Activated CD4-positive, alpha-beta T cell treated with anti-CD3 and anti-CD28 coated beads for 48 hours (primary cell): Measurements from ENCODE around the gene ALDH3B2.
"Not testable (repeated sequence)": the region's sequence is repeated elsewhere in the genome, so short reads cannot be mapped to it uniquely, and the experiment has no call there.

Source experiments
- DNase-seq: peaks from one replicate; pipeline ENCODE4 v3.0.0-alpha.2; 2020

Gene ALDH3B2

GRCh38 chr11:67628710-67629385 lies 45.6 kb downstream of the ALDH3B2 start:
- DNase-seq = no peak

GRCh38 chr11:67627812-67628624 lies 46.4 kb downstream of the ALDH3B2 start:
- DNase-seq = no peak

- no peak for DNase-seq
Observed at GRCh38 chr11:67627441-67627811, 47.0 kb downstream of the ALDH3B2 start.

- no peak for DNase-seq
Observed at GRCh38 chr11:67626970-67627369, 47.5 kb downstream of the ALDH3B2 start.

- not testable (repeated sequence) for DNase-seq
Observed at GRCh38 chr11:67626131-67626833, 48.1 kb downstream of the ALDH3B2 start.

GRCh38 chr11:67623795-67624194 lies 50.6 kb downstream of the ALDH3B2 start:
- DNase-seq = not testable (repeated sequence)

GRCh38 chr11:67622905-67623304 lies 51.5 kb downstream of the ALDH3B2 start:
- DNase-seq = not testable (repeated sequence)

GRCh38 chr11:67621928-67622327 lies 52.5 kb downstream of the ALDH3B2 start:
- not testable (repeated sequence) for DNase-seq

- not testable (repeated sequence) for DNase-seq
Observed at GRCh38 chr11:67620621-67621020, 53.8 kb downstream of the ALDH3B2 start.

- not testable (repeated sequence) for DNase-seq
Observed at GRCh38 chr11:67619683-67620618, 54.5 kb downstream of the ALDH3B2 start.

- DNase-seq = not testable (repeated sequence)
Observed at GRCh38 chr11:67618901-67619659, 55.3 kb downstream of the ALDH3B2 start.

- no peak for DNase-seq
Observed at GRCh38 chr11:67617243-67617953, 57.0 kb downstream of the ALDH3B2 start.

GRCh38 chr11:67616431-67617242 lies 57.8 kb downstream of the ALDH3B2 start:
- no peak for DNase-seq

- no peak for DNase-seq
Observed at GRCh38 chr11:67615728-67616430, 58.5 kb downstream of the ALDH3B2 start.

- peak; percentile 85 for DNase-seq
Observed at GRCh38 chr11:67614730-67615714, 59.4 kb downstream of the ALDH3B2 start.

- DNase-seq = peak; percentile 87
Observed at GRCh38 chr11:67613960-67614715, 60.3 kb downstream of the ALDH3B2 start.

GRCh38 chr11:67613313-67613959 lies 61.0 kb downstream of the ALDH3B2 start:
- no peak for DNase-seq
